ENCODE data around the gene MPDU1. TPM values are rescaled to one million over a fixed set of nuclear protein-coding genes. Genes with fewer than 3 reads are reported as not detected.

The MPDU1 gene
- total RNA-seq, 2 experiments from 2014 or later = 50.9 to 51.4 TPM

GRCh38 chr17:7579001-7579833 lies 4.4 kb upstream of the MPDU1 start, which contains the start of gene CD68:
CD68 (plus strand) TSS chr17:7579638; CDS start chr17:7579678, 40 bp downstream.
- no peaks in the 10 kb centered on the region for H3K27me3 Mint-ChIP-seq
- TF ChIP-seq CTCF (IDR thresholded peaks at IDR 0.05) = no peak
- peaks cover 76% of the 10 kb centered on the region for H3K36me3 Mint-ChIP-seq (ENCODE audit: low read depth)
- ChIA-PET CTCF (interaction anchor here (1.5 to 1.7 kb wide), 2 partner anchors 10 to 108 kb away, joined by 7 to 8 read pairs; partner anchors contain the start of gene TP53), POLR2A (interaction anchor here (0.6 to 12.5 kb wide), 18 partner anchors 4 to 271 kb away, joined by 3 to 195 read pairs (median 5); partner anchors contain the start of genes CD68, GPS2, MPDU1 and POLR2A)
- intact Hi-C loops (cut with micrococcal nuclease) = loop anchor here (10.0 kb wide), 1 partner anchor 276 kb away; the partner anchor contains the start of genes CYB5D1, NAA38 and TMEM88
- DNase-seq (peak; percentile 91), ATAC-seq (peak; percentile 72)
- peaks cover 81% of the 10 kb centered on the region for H3K4me1 Mint-ChIP-seq (ENCODE audit: low read depth)
- no peaks in the 10 kb centered on the region for H3K9me3 Mint-ChIP-seq
- peak within 1 kb of the TSS; percentile 63 for H3K4me3 Mint-ChIP-seq
- peak within 1 kb of the TSS; percentile 100 for H3K27ac Mint-ChIP-seq

- ChIA-PET CTCF (interaction anchor here (1.5 to 1.7 kb wide), 3 partner anchors 9 to 107 kb away, joined by 7 to 8 read pairs (median 8); partner anchors contain the start of gene TP53), POLR2A (interaction anchor here (0.5 to 12.5 kb wide), 21 partner anchors 5 to 272 kb away, joined by 3 to 195 read pairs (median 4); partner anchors contain the start of genes CD68, GPS2, MPDU1 and POLR2A)
- peaks cover 77% of the 10 kb centered on the region for H3K4me1 Mint-ChIP-seq (ENCODE audit: low read depth)
- DNase-seq (peak; percentile 60), ATAC-seq (no peak)
- no peak for TF ChIP-seq CTCF (IDR thresholded peaks at IDR 0.05)
- no peaks in the 10 kb centered on the region for H3K27me3 Mint-ChIP-seq
- no peaks in the 10 kb centered on the region for H3K9me3 Mint-ChIP-seq
- H3K27ac Mint-ChIP-seq = peak overlapping the region; percentile 100
- intact Hi-C loops (cut with micrococcal nuclease) = loop anchor here (5.0 to 10.0 kb wide), 2 partner anchors 107 to 275 kb away; partner anchors contain the start of genes CYB5D1, NAA38, TMEM88 and TP53
- H3K36me3 Mint-ChIP-seq (ENCODE audit: low read depth) = peaks cover 74% of the 10 kb centered on the region
- H3K4me3 Mint-ChIP-seq = peak overlapping the region; percentile 63
Observed at GRCh38 chr17:7579834-7580603, 3.6 kb upstream of the MPDU1 start.

- H3K4me1 Mint-ChIP-seq (ENCODE audit: low read depth) = peaks cover 75% of the 10 kb centered on the region
- H3K27me3 Mint-ChIP-seq = no peaks in the 10 kb centered on the region
- ChIA-PET CTCF (interaction anchor here (0.9 to 1.7 kb wide), 4 partner anchors 9 to 107 kb away, joined by 3 to 8 read pairs (median 8); partner anchors contain the start of genes SOX15 and TP53), POLR2A (interaction anchor here (0.5 to 12.5 kb wide), 15 partner anchors 4 to 273 kb away, joined by 3 to 195 read pairs (median 5); partner anchors contain the start of genes CD68, MPDU1, POLR2A and SENP3)
- DNase-seq = no peak
- no peak for ATAC-seq
- intact Hi-C loops (cut with micrococcal nuclease) = loop anchor here (5.0 kb wide), 1 partner anchor 106 kb away; the partner anchor contains the start of genes TP53 and WRAP53
- peak overlapping the region; percentile 100 for H3K27ac Mint-ChIP-seq
- H3K9me3 Mint-ChIP-seq = no peaks in the 10 kb centered on the region
- peaks cover 72% of the 10 kb centered on the region for H3K36me3 Mint-ChIP-seq (ENCODE audit: low read depth)
- H3K4me3 Mint-ChIP-seq = peak overlapping the region; percentile 2
- no peak for TF ChIP-seq CTCF (IDR thresholded peaks at IDR 0.05)
Observed at GRCh38 chr17:7580604-7581575, 2.8 kb upstream of the MPDU1 start.

Measured in activated CD8-positive, alpha-beta T cell treated with anti-CD3 and anti-CD28 coated beads for 36 hours (primary cell).